ENCODE results near the gene MTCH2.

DNA sequence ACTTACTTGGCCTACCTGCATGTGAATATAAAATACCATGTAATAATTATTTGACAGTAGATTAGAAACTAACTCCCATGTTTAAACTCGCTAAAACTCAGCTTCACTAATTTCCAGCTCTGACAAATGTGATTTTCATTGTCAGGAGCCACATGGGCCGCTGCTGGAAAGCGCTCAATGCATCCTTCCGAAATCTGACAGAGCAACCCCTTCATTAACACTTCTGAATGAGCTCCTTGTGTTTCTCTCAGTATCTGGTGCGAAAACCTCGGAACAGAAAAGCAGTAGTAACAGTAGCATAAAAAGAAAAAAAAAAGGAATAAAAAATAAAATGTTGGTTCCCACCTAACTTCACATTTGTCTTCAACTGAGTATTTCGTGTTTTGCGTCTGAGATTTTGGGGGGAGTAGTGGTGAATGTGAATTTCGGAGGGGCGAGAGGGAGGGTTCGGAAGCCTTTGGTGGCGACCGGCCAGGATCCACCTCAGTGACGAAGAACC lies 710 bp downstream of the MTCH2 start:
- TF ChIP-seq CTCF (IDR thresholded peaks at IDR 0.05 in 8 of 11, conservative IDR thresholded peaks at IDR 0.05 in 3 of 11) = no peak
- TF ChIP-seq POLR2AphosphoS5 (IDR thresholded peaks at IDR 0.05) = no peak
- TF ChIP-seq POLR2A (IDR thresholded peaks at IDR 0.05) = no peak

All from spleen (tissue), 7 donors.